Astrocyte of the spinal cord (primary cell): ENCODE results near the gene FGD4.
A peak's percentile ranks its signal among the peaks of the same experiment; 100 is the strongest.

Source experiments
- DNase-seq: peaks from one replicate; pipeline ENCODE4 v3.0.0; 2011; ENCODE audit warnings: low read depth, low spot score
- H3K4me3 ChIP-seq: 2 replicates; pipeline ENCODE4 v1.5.1; 2011; ENCODE audit warnings: low read depth, mild to moderate bottlenecking, low read length, moderate library complexity
- CTCF ChIP-seq: IDR thresholded peaks from 2 replicates; pipeline ENCODE4 v1.5.1; 2012; ENCODE audit warnings: low read depth, mild to moderate bottlenecking, low read length, inconsistent platforms
- in situ Hi-C: cut with HindIII; loops from 2 replicates; pipeline ENCODE4 v1.10.0; 2017; ENCODE audit warnings: low sequenced_read_pairs

The FGD4 gene

GRCh38 chr12:32457251-32458025 lies 58.1 kb downstream of the FGD4 start:
- no peak for TF ChIP-seq CTCF
- H3K4me3 ChIP-seq = no peak overlapping the region
- DNase-seq = peak; percentile 56
- in situ Hi-C loops = no loop called here

- in situ Hi-C loops = no loop called here
- no peak for TF ChIP-seq CTCF
- H3K4me3 ChIP-seq = no peak overlapping the region
- no peak for DNase-seq
Measured at GRCh38 chr12:32460638-32461037, 61.3 kb downstream of the FGD4 start.

- TF ChIP-seq CTCF = no peak
- DNase-seq = no peak
- no peak overlapping the region for H3K4me3 ChIP-seq
- in situ Hi-C loops = no loop called here
Measured at GRCh38 chr12:32462908-32463307, 63.5 kb downstream of the FGD4 start.

- TF ChIP-seq CTCF = no peak
- DNase-seq = no peak
- in situ Hi-C loops = no loop called here
- H3K4me3 ChIP-seq = no peak overlapping the region
Measured at GRCh38 chr12:32466187-32466586, 66.8 kb downstream of the FGD4 start.

GRCh38 chr12:32466986-32467711 lies 67.8 kb downstream of the FGD4 start:
- TF ChIP-seq CTCF = no peak
- H3K4me3 ChIP-seq = no peak overlapping the region
- in situ Hi-C loops = no loop called here
- no peak for DNase-seq

GRCh38 chr12:32467959-32468863 lies 68.9 kb downstream of the FGD4 start:
- no peak for DNase-seq
- in situ Hi-C loops = no loop called here
- H3K4me3 ChIP-seq = no peak overlapping the region
- TF ChIP-seq CTCF = no peak
